Ishikawa (cell line): ENCODE results near the gene LAD1.

Source experiments
- CEBPB ChIP-seq: IDR thresholded peaks from 2 replicates; pipeline ENCODE4 v1.6.1; 2012
- CREB1 ChIP-seq: IDR thresholded peaks from 2 replicates; pipeline ENCODE4 v1.6.1; 2012; ENCODE audit warnings: low read depth
- EGR1 ChIP-seq: IDR thresholded peaks from 2 replicates; pipeline ENCODE4 v1.6.1; 2012
- EP300 ChIP-seq: IDR thresholded peaks from 2 replicates; pipeline ENCODE4 v1.6.1; 2012; ENCODE audit warnings: borderline replicate concordance
- FOXM1 ChIP-seq: IDR thresholded peaks from 2 replicates; pipeline ENCODE4 v1.6.1; 2012; ENCODE audit warnings: low read depth, borderline replicate concordance
- NFIC ChIP-seq: IDR thresholded peaks from 2 replicates; pipeline ENCODE4 v1.6.1; 2012
- RAD21 ChIP-seq: IDR thresholded peaks from 2 replicates; pipeline ENCODE4 v1.6.1; 2012; ENCODE audit warnings: low read depth
- REST ChIP-seq: IDR thresholded peaks from 2 replicates; pipeline ENCODE4 v1.6.1; 2012; ENCODE audit warnings: low read depth, mild to moderate bottlenecking
- TAF1 ChIP-seq: IDR thresholded peaks from 2 replicates; pipeline ENCODE4 v1.6.1; 2012; ENCODE audit warnings: low read depth, mild to moderate bottlenecking
- TCF12 ChIP-seq: IDR thresholded peaks from 2 replicates; pipeline ENCODE4 v1.6.1; 2012; ENCODE audit warnings: low read depth
- TEAD4 ChIP-seq: IDR thresholded peaks from 2 replicates; pipeline ENCODE4 v1.6.1; 2012
- USF1 ChIP-seq: IDR thresholded peaks from 2 replicates; pipeline ENCODE4 v1.6.1; 2012
- YY1 ChIP-seq: IDR thresholded peaks from 2 replicates; pipeline ENCODE4 v1.6.1; 2012; ENCODE audit warnings: low read depth
- ZBTB7A ChIP-seq: IDR thresholded peaks from 2 replicates; pipeline ENCODE4 v1.6.1; 2012; ENCODE audit warnings: low read depth
- TF ChIP-seq, protein P1 (sequence below): IDR thresholded peaks from 2 replicates; pipeline ENCODE4 v1.6.1; 2012

The LAD1 gene

DNA sequence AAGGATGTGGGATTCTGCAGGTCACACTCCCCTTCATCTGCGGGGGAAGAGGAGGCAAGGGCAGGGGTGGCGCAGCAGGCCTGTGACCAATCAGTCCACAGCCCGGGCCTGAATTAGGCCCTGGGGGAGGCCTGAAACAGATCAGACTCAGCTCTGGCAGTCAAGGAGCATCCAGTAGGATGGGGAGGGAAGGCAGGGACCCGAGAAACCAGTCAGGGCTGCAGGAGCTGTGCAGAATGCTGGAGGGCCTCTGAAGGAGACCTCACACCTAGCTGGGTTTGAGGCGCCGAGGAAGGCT is 34.4 kb downstream of the LAD1 start:
- no peak for TF ChIP-seq RAD21
- TF ChIP-seq EP300, result no peak
- TF ChIP-seq REST, result no peak
- TF ChIP-seq CEBPB, result no peak
- no peak for TF ChIP-seq FOXM1
- no peak for TF ChIP-seq YY1
- no peak for TF ChIP-seq USF1
- no peak for TF ChIP-seq CREB1
- TF ChIP-seq, protein P1, sequence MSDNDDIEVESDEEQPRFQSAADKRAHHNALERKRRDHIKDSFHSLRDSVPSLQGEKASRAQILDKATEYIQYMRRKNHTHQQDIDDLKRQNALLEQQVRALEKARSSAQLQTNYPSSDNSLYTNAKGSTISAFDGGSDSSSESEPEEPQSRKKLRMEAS, result no peak
- no peak for TF ChIP-seq ZBTB7A
- TF ChIP-seq TEAD4, result no peak
- TF ChIP-seq TCF12, result no peak
- no peak for TF ChIP-seq EGR1
- no peak for TF ChIP-seq TAF1
- TF ChIP-seq NFIC, result no peak

DNA sequence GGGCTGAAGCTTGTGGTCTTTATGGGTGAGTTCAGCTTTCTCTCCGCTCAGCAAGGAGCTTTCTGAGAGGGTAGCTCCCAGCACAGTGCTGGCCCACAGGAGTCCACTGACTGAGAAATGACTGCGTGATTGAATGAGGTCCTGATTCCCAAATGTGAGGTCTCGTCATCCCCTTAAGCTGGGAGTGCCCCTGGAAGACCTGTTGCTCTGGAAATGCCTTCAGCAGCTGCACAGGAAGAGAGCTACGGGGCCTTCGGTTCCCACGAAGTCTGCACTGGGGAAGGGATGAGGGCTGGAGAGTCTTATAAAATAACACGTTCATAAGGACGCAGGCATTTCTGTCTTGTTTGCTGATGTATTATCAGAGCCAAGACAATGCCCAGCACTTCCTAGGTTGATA is 35.7 kb downstream of the LAD1 start:
- TF ChIP-seq CREB1 (no peak), TEAD4 (no peak)

DNA sequence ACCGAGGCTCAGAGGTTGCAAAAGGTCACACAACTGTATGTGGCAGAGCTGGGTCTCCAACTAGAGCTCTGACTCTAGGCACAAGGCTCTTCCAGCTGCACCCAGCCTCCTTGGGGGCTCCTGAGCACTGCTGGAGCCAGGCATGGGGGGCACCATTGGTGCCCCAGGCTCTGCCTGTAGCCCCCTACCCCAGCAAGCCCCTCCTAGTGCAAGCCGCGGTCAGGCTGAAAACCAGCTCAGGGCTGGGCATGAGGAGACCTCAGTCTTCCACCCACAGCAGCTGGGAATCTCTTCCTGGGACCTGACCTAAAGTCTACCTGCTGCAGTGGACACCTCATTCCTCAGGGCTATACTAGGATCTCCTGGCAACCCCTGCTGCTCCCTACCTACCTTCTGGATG is 36.2 kb downstream of the LAD1 start:
- TF ChIP-seq USF1 (no peak), RAD21 (no peak), TCF12 (no peak), TAF1 (no peak), EGR1 (no peak)
- TF ChIP-seq, protein P1, result no peak

- peak; percentile 98 for TF ChIP-seq RAD21
- TF ChIP-seq FOXM1, result no peak
Observed at GRCh38 chr1:201361652-201362504, 37.2 kb downstream of the LAD1 start.

DNA sequence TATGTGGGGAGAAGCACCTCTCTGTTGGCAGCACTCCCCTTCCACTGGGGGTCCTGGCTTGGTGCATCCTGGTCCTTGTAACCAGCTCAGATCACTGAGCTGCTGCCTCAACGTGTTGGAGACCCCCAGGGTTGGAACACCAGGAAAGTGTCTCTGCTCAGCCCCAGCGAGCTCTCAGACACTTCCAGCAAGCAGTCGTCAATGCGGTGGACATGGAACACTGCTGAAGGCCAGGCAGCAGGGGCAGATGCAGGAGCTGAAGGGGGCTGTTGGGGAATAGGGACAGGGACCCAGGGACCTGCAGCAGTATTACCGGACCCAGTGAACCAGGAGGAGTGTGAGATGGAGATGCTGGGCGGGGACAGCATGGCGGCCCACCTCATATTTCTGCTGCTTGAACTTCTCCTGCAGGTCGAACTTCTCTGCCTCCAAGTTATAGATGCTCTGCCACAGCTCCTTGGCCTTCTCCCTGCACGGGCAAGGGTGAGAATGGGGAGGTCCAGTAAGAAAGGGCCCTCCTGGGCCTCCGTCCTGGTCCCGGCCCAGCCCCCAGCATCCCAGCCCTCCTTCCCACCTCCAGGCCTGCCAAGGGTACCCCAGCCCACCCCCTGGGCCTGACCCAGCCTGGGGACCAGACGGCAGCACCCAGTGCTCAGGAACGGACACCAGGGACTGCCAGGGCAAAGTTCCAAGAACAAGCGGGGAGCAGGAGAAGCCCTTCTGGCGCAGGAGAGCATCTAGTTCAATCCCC is 38.0 kb downstream of the LAD1 start:
- TF ChIP-seq TCF12 (no peak), ZBTB7A (no peak)

DNA sequence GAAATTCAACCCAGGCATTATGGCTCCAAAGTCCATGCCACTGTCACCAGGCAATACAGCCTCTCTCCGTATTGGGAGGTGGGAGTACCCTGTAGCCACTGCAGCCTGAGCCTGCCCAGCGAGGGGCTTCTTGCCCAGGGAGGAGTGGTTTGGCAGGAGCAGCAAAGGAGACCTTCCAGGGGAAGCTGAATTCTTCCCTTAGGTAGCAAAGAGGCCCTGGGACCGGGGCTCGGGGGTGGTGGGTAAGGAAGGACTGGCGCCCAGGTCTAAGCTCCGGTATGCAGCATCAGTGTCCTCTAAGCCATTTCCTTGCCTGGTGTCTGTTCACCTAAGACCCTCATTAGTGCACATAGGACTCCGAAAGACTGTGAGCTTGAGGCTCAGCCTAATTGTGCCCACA is 38.6 kb downstream of the LAD1 start:
- TF ChIP-seq USF1 (no peak), CREB1 (no peak), TEAD4 (no peak), FOXM1 (no peak), ZBTB7A (no peak), CEBPB (no peak), EGR1 (no peak), NFIC (no peak), TAF1 (no peak), RAD21 (no peak), REST (no peak), EP300 (no peak), TCF12 (no peak), YY1 (no peak)
- TF ChIP-seq, protein P1, result no peak
